PC-9 (cell line): ENCODE results near the gene LRRC4C. TPM values are rescaled to one million over a fixed set of nuclear protein-coding genes. Genes with fewer than 3 reads are reported as not detected.

Experiments used
- BruUV-seq: library from RNA; stranded (reverse); fragments of 400-500 nt; replicated peaks from 2 replicates; lab custom pipeline; 2021; lab: Mats Ljungman, UMichigan
- CTCF ChIA-PET: fragments of 300-600 bp; sonication (Branson Sonifier 250); formaldehyde crosslinking; loops from one replicate; lab custom pipeline; 2022; ENCODE audit warnings: antibody characterized with exemption; lab: Charles Lee
- POLR2A ChIA-PET: fragments of 300-600 bp; sonication (Branson Sonifier 250); formaldehyde crosslinking; loops from one replicate; lab custom pipeline; 2022; ENCODE audit warnings: antibody characterized with exemption; ENCODE audit not compliant: unreplicated experiment; lab: Charles Lee
- DNase-seq, 2 experiments: peaks; one replicate each; pipeline versions ENCODE4 v3.0.0 to v3.0.0-alpha.2; 2015 to 2022; ENCODE audit warnings: mixed read lengths in 1 of 2
- H2AFZ ChIP-seq: fragments of 200-600 bp; sonication (generic); 2 replicates; pipeline ENCODE4 v1.8.1; 2017; ENCODE audit warnings: antibody characterized with exemption
- H3F3A ChIP-seq: fragments of 200-600 bp; sonication (generic); 2 replicates; pipeline ENCODE4 v1.8.1; 2017; ENCODE audit warnings: antibody characterized with exemption, mild to moderate bottlenecking, low read depth; ENCODE audit not compliant: insufficient read depth
- H3K27ac ChIP-seq: fragments of 200-600 bp; sonication (generic); 2 replicates; pipeline ENCODE4 v1.6.1; 2016; ENCODE audit warnings: mixed run types
- H3K27me3 ChIP-seq: fragments of 200-600 bp; sonication (generic); 2 replicates; pipeline ENCODE4 v1.6.1; 2016; ENCODE audit warnings: low read depth, mixed run types; ENCODE audit not compliant: insufficient read depth
- H3K36me3 ChIP-seq: fragments of 200-600 bp; sonication (generic); 2 replicates; pipeline ENCODE4 v1.6.1; 2016; ENCODE audit warnings: low read depth, mixed run types
- H3K4me1 ChIP-seq: fragments of 200-600 bp; sonication (generic); replicated peaks from 2 replicates; pipeline ENCODE4 v1.6.1; 2016; ENCODE audit warnings: mixed run types; ENCODE audit not compliant: insufficient read depth
- H3K4me2 ChIP-seq: fragments of 200-600 bp; sonication (generic); 2 replicates; pipeline ENCODE4 v1.6.1; 2017; ENCODE audit warnings: mixed run types
- H3K4me3 ChIP-seq: fragments of 200-600 bp; sonication (generic); 2 replicates; pipeline ENCODE4 v1.6.1; 2016; ENCODE audit warnings: mixed run types
- H3K79me2 ChIP-seq: fragments of 200-600 bp; sonication (generic); 2 replicates; pipeline ENCODE4 v1.6.1; 2017; ENCODE audit warnings: low read depth, mixed run types
- H3K9me2 ChIP-seq: fragments of 200-600 bp; sonication (generic); 2 replicates; pipeline ENCODE4 v1.8.1; 2017; ENCODE audit warnings: mild to moderate bottlenecking; ENCODE audit not compliant: insufficient read depth
- H3K9me3 ChIP-seq: fragments of 200-600 bp; sonication (generic); 2 replicates; pipeline ENCODE4 v1.8.1; 2016; ENCODE audit warnings: low read depth; ENCODE audit not compliant: insufficient read depth
- H4K20me1 ChIP-seq: fragments of 200-600 bp; sonication (generic); 2 replicates; pipeline ENCODE4 v1.8.1; 2017; ENCODE audit not compliant: insufficient read depth
- CTCF ChIP-seq: fragments of 200-600 bp; sonication (generic); conservative IDR thresholded peaks from 2 replicates; pipeline ENCODE4 v1.6.1; 2017; ENCODE audit warnings: mixed run types, antibody characterized with exemption, mild to moderate bottlenecking, moderate library complexity
- EZH2 ChIP-seq: fragments of 200-600 bp; sonication (generic); IDR thresholded peaks from 2 replicates; pipeline ENCODE4 v1.8.0; 2017; ENCODE audit warnings: antibody characterized with exemption, low read depth
- intact Hi-C: fragments of 100-400 bp; cut with micrococcal nuclease; formaldehyde crosslinking; loops from one replicate; pipeline ENCODE4 v1.10.0; 2022; ENCODE audit not compliant: unreplicated experiment
- total RNA-seq: library from RNA; stranded (reverse); gene quantifications from 2 replicates; pipeline ENCODE4 v1.2.3, GENCODE V29; 2021

Gene LRRC4C
- total RNA-seq, 1 experiment from 2014 or later: not detected

DNA sequence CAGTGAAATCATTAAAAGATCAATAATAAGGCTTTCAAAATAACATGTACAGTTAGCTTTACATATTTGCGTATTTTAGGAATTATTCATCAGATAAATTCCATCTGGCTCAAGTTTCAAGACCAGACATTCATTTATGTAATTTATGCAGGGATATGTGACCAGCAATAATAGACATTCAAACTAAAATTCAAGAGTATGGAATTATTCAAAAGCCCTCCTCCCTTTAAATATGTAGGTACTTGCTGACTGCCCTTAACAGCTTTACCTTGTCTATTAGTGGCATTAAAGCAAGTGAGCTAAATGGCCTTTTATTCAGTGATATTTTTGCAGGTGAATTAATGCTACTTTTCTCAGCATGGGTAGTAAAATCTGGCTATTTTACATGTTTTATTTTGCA, 126.1 kb downstream of the LRRC4C start:
- CTCF ChIA-PET: no interaction called here
- no peaks in the 10 kb centered on the region for H3K4me1 ChIP-seq
- no peaks in the 10 kb centered on the region for H3K27me3 ChIP-seq
- no peak overlapping the region for H3K4me3 ChIP-seq
- DNase-seq: no peak
- POLR2A ChIA-PET: no interaction called here
- H2AFZ ChIP-seq: no peak overlapping the region
- no TSS peak for BruUV-seq
- TF ChIP-seq EZH2: no peak
- no peak for TF ChIP-seq CTCF
- intact Hi-C loops: no loop called here
- no peaks in the 10 kb centered on the region for H3K79me2 ChIP-seq
- H3F3A ChIP-seq: no peaks in the 10 kb centered on the region
- H3K27ac ChIP-seq: no peak overlapping the region
- H3K9me2 ChIP-seq: no peaks in the 10 kb centered on the region
- H3K4me2 ChIP-seq: no peak overlapping the region
- H3K36me3 ChIP-seq: no peaks in the 10 kb centered on the region
- no peaks in the 10 kb centered on the region for H3K9me3 ChIP-seq
- H4K20me1 ChIP-seq: no peaks in the 10 kb centered on the region

GRCh38 chr11:41328324-41328723, 131.1 kb downstream of the LRRC4C start:
- no peaks in the 10 kb centered on the region for H3K4me1 ChIP-seq
- H3K27me3 ChIP-seq: no peaks in the 10 kb centered on the region
- no peak for TF ChIP-seq CTCF
- intact Hi-C loops: no loop called here
- POLR2A ChIA-PET: no interaction called here
- H3K36me3 ChIP-seq: no peaks in the 10 kb centered on the region
- H3F3A ChIP-seq: no peaks in the 10 kb centered on the region
- H4K20me1 ChIP-seq: no peaks in the 10 kb centered on the region
- H3K4me3 ChIP-seq: no peak overlapping the region
- no peaks in the 10 kb centered on the region for H3K79me2 ChIP-seq
- no peaks in the 10 kb centered on the region for H3K9me2 ChIP-seq
- H3K4me2 ChIP-seq: no peak overlapping the region
- BruUV-seq: no TSS peak
- CTCF ChIA-PET: no interaction called here
- DNase-seq: no peak
- H2AFZ ChIP-seq: no peak overlapping the region
- no peaks in the 10 kb centered on the region for H3K9me3 ChIP-seq
- no peak overlapping the region for H3K27ac ChIP-seq

DNA sequence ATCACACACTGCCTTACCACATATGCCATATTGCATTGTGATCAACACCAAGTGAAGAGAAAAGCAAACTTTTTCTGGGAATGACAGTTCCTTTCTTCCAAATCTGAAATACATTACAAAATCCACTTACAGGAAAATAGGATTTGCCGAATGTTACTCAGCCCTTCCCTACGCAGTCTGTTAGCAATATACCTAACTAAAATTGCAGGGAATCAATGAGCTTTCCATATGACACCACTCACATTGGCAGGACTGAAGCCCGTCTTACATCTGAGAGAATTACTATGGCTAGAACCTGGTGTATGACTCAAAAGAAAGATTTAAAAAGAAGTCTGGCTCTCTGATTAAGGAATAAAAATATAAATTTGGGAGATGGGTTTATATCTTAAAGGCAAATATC, 136.0 kb downstream of the LRRC4C start:
- TF ChIP-seq EZH2: no peak
- TF ChIP-seq CTCF: no peak

More for the DNA sequence above, 136.0 kb downstream of the LRRC4C start:
- H3K9me2 ChIP-seq: no peaks in the 10 kb centered on the region
- H3K36me3 ChIP-seq: no peaks in the 10 kb centered on the region
- H4K20me1 ChIP-seq: no peaks in the 10 kb centered on the region
- H3K9me3 ChIP-seq: no peaks in the 10 kb centered on the region
- intact Hi-C loops: no loop called here
- no peaks in the 10 kb centered on the region for H3K27me3 ChIP-seq
- no peak for DNase-seq
- no peak overlapping the region for H3K4me2 ChIP-seq
- H3K4me1 ChIP-seq: no peaks in the 10 kb centered on the region
- CTCF ChIA-PET: no interaction called here
- H3F3A ChIP-seq: no peaks in the 10 kb centered on the region
- no peak overlapping the region for H2AFZ ChIP-seq
- POLR2A ChIA-PET: no interaction called here
- no peak overlapping the region for H3K4me3 ChIP-seq
- no peaks in the 10 kb centered on the region for H3K79me2 ChIP-seq
- H3K27ac ChIP-seq: no peak overlapping the region
- BruUV-seq: no TSS peak
